Measurements from ENCODE around the gene ELL2.

Gene ELL2

GRCh38 chr5:95889076-95889475, 72.6 kb downstream of the ELL2 start:
- TF ChIP-seq, protein P1, sequence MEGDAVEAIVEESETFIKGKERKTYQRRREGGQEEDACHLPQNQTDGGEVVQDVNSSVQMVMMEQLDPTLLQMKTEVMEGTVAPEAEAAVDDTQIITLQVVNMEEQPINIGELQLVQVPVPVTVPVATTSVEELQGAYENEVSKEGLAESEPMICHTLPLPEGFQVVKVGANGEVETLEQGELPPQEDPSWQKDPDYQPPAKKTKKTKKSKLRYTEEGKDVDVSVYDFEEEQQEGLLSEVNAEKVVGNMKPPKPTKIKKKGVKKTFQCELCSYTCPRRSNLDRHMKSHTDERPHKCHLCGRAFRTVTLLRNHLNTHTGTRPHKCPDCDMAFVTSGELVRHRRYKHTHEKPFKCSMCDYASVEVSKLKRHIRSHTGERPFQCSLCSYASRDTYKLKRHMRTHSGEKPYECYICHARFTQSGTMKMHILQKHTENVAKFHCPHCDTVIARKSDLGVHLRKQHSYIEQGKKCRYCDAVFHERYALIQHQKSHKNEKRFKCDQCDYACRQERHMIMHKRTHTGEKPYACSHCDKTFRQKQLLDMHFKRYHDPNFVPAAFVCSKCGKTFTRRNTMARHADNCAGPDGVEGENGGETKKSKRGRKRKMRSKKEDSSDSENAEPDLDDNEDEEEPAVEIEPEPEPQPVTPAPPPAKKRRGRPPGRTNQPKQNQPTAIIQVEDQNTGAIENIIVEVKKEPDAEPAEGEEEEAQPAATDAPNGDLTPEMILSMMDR (conservative IDR thresholded peaks at IDR 0.05; ENCODE audit: low read length) = no peak
- DNase-seq (ENCODE audit: low read depth) = no peak
- no peak overlapping the region for H3K4me3 ChIP-seq (ENCODE audit: low read length)

- H3K4me3 ChIP-seq (ENCODE audit: low read length) = no peak overlapping the region
- no peak for DNase-seq (ENCODE audit: low read depth)
- TF ChIP-seq, protein P1 (conservative IDR thresholded peaks at IDR 0.05; ENCODE audit: low read length) = no peak
These were observed 73.7 kb downstream of the ELL2 start for GRCh38 chr5:95887977-95888376.

- TF ChIP-seq, protein P1 (conservative IDR thresholded peaks at IDR 0.05; ENCODE audit: low read length) = no peak
- no peak overlapping the region for H3K4me3 ChIP-seq (ENCODE audit: low read length)
- no peak for DNase-seq (ENCODE audit: low read depth)
These were observed 75.2 kb downstream of the ELL2 start for GRCh38 chr5:95886340-95887044.

- no peak for DNase-seq (ENCODE audit: low read depth)
- TF ChIP-seq, protein P1 (conservative IDR thresholded peaks at IDR 0.05; ENCODE audit: low read length) = no peak
- H3K4me3 ChIP-seq (ENCODE audit: low read length) = no peak overlapping the region
These were observed 77.1 kb downstream of the ELL2 start for GRCh38 chr5:95884511-95884910.

- TF ChIP-seq, protein P1 (conservative IDR thresholded peaks at IDR 0.05; ENCODE audit: low read length) = no peak
- DNase-seq (ENCODE audit: low read depth) = peak; percentile 54
- no peak overlapping the region for H3K4me3 ChIP-seq (ENCODE audit: low read length)
These were observed 77.7 kb downstream of the ELL2 start for GRCh38 chr5:95884017-95884325.

- TF ChIP-seq, protein P1 (conservative IDR thresholded peaks at IDR 0.05; ENCODE audit: low read length) = no peak
- no peak overlapping the region for H3K4me3 ChIP-seq (ENCODE audit: low read length)
- no peak for DNase-seq (ENCODE audit: low read depth)
These were observed 78.2 kb downstream of the ELL2 start for GRCh38 chr5:95883185-95884016.

DNA sequence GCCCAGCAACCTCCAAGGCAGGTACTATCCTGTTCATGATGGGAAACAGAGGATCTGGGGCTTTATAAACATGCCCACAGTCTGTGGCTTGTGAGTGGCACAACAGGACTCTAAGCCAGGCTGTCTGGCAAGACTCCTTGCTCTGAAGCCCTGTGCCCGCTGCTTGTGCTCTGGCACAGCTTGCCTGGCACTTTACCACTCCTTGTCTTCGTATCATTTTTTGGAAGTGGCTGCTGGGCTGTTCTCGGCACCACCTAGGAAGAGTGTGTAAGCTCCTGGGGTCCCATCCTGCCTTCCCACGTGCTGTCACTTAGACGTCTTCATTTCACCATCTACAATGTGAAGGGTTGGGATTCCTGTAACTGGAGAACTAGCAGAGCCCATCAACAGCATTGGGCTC, 79.8 kb downstream of the ELL2 start:
- TF ChIP-seq, protein P1 (conservative IDR thresholded peaks at IDR 0.05; ENCODE audit: low read length) = no peak
- H3K4me3 ChIP-seq (ENCODE audit: low read length) = no peak overlapping the region

More for the DNA sequence above, 79.8 kb downstream of the ELL2 start:
- DNase-seq (ENCODE audit: low read depth) = no peak
